ENCODE data around the gene SNCAIP.

The SNCAIP gene

DNA sequence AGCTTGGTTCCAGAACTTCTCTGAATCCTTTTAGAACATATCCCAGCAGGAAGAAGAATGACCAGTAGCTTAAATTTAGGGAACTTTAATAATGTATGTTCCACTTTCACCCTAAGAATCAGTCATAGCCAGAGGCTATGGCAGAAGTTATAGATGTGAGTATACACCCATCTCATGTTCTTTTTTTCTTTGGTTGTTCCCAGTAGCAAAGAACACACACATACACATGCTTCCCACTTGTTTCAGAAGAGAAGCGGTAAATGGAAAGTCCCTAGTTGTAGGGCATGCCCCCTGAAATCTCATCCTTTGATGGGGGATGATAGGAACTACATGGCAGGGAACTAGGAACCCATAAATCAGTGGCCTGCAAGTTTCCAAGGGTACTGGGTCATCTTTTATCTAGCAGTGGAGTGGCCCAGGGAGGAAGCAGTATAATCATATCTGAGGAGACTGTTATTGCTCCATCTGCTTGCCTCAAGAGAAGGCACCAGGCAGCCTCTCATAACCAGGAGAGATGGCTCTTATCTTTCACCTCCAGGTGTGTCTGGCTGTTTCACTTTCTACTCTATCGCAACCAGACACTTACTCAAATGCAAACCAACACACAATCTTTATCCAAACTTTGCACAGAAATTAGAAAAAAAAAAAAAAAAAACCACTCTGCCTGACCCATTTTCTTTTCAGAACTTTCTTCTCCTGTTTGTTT lies 109.5 kb downstream of the SNCAIP start:
- TF ChIP-seq CTCF (IDR thresholded peaks at IDR 0.05; ENCODE audit: low read depth, low read length, missing control alignments), result no peak
- DNase-seq (ENCODE audit: low read depth), result no peak
- in situ Hi-C loops (cut with HindIII; ENCODE audit: low sequenced_read_pairs), result no loop called here
- no peak overlapping the region for H3K4me3 ChIP-seq (ENCODE audit: low read depth, low read length)

- H3K4me3 ChIP-seq (ENCODE audit: low read depth, low read length), result no peak overlapping the region
- in situ Hi-C loops (cut with HindIII; ENCODE audit: low sequenced_read_pairs), result no loop called here
- no peak for TF ChIP-seq CTCF (IDR thresholded peaks at IDR 0.05; ENCODE audit: low read depth, low read length, missing control alignments)
- no peak for DNase-seq (ENCODE audit: low read depth)
Measured at GRCh38 chr5:122423221-122423620, 111.2 kb downstream of the SNCAIP start.

- DNase-seq (ENCODE audit: low read depth), result no peak
- no peak overlapping the region for H3K4me3 ChIP-seq (ENCODE audit: low read depth, low read length)
- no peak for TF ChIP-seq CTCF (IDR thresholded peaks at IDR 0.05; ENCODE audit: low read depth, low read length, missing control alignments)
- in situ Hi-C loops (cut with HindIII; ENCODE audit: low sequenced_read_pairs), result no loop called here
Measured at GRCh38 chr5:122424132-122424531, 112.1 kb downstream of the SNCAIP start.

DNA sequence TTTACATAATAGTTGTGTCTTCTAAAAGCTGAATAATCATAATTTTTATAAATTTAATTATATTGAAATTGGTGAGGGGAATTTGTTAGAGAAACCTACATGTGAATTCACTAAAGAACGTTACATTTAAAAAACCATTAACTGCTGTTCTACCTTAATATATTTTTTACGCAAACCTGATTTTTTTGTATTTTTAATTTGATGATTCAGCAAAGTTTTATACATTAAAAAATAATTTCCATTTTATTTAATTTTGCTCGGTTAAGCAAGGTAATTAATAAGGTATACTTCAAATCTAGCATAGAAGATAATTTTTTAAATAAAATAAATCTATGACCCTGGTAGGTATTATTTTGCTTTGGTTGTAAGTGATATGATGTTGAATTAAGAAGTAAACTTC lies 114.3 kb downstream of the SNCAIP start:
- no peak for TF ChIP-seq CTCF (IDR thresholded peaks at IDR 0.05; ENCODE audit: low read depth, low read length, missing control alignments)
- no peak overlapping the region for H3K4me3 ChIP-seq (ENCODE audit: low read depth, low read length)
- in situ Hi-C loops (cut with HindIII; ENCODE audit: low sequenced_read_pairs), result no loop called here
- DNase-seq (ENCODE audit: low read depth), result no peak

DNA sequence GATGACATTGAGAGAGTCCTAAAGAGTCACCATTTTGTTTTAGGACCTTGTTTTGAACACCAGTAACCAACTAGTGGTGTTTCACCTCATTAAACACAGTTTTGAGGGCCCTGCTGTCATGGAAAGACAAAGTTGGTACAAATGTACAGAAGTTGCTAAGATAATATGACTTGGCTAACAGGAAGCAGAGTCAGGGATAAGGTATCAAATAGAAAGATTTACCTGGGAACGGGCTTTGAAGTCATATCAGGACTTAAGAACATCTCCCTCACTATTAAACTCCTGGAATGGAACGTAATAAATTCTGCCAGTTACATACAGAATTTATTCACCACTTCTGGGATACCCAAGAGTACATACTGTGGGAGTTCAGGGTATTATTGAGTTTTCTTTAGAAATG lies 115.6 kb downstream of the SNCAIP start:
- no peak for DNase-seq (ENCODE audit: low read depth)
- no peak for TF ChIP-seq CTCF (IDR thresholded peaks at IDR 0.05; ENCODE audit: low read depth, low read length, missing control alignments)
- in situ Hi-C loops (cut with HindIII; ENCODE audit: low sequenced_read_pairs), result no loop called here
- no peak overlapping the region for H3K4me3 ChIP-seq (ENCODE audit: low read depth, low read length)

- no peak overlapping the region for H3K4me3 ChIP-seq (ENCODE audit: low read depth, low read length)
- TF ChIP-seq CTCF (IDR thresholded peaks at IDR 0.05; ENCODE audit: low read depth, low read length, missing control alignments), result no peak
- in situ Hi-C loops (cut with HindIII; ENCODE audit: low sequenced_read_pairs), result no loop called here
- no peak for DNase-seq (ENCODE audit: low read depth)
Measured at GRCh38 chr5:122429545-122430318, 117.7 kb downstream of the SNCAIP start.
